ENCODE measurements around the gene JAG1.

- TF ChIP-seq, protein P1, sequence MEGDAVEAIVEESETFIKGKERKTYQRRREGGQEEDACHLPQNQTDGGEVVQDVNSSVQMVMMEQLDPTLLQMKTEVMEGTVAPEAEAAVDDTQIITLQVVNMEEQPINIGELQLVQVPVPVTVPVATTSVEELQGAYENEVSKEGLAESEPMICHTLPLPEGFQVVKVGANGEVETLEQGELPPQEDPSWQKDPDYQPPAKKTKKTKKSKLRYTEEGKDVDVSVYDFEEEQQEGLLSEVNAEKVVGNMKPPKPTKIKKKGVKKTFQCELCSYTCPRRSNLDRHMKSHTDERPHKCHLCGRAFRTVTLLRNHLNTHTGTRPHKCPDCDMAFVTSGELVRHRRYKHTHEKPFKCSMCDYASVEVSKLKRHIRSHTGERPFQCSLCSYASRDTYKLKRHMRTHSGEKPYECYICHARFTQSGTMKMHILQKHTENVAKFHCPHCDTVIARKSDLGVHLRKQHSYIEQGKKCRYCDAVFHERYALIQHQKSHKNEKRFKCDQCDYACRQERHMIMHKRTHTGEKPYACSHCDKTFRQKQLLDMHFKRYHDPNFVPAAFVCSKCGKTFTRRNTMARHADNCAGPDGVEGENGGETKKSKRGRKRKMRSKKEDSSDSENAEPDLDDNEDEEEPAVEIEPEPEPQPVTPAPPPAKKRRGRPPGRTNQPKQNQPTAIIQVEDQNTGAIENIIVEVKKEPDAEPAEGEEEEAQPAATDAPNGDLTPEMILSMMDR (conservative IDR thresholded peaks at IDR 0.05) = no peak
- no peak for TF ChIP-seq ZFX (IDR thresholded peaks at IDR 0.05)
Observed at GRCh38 chr20:10659651-10660601, 13.9 kb downstream of the JAG1 start.

All from C4-2B (cell line).